Erythroblast (primary cell): ENCODE measurements around the gene SLC10A6.

Experiments
- GATA1 ChIP-seq: IDR thresholded peaks from 2 replicates; pipeline ENCODE4 v1.6.1; 2011; ENCODE audit warnings: low read depth, mild to moderate bottlenecking, control low read depth, low read length, moderate library complexity
- POLR2A ChIP-seq: IDR thresholded peaks from 2 replicates; pipeline ENCODE4 v1.6.1; 2011; ENCODE audit warnings: mild to moderate bottlenecking, low read length

GRCh38 chr4:86822136-86822535, 27.0 kb downstream of the SLC10A6 start:
- no peak for TF ChIP-seq POLR2A
- no peak for TF ChIP-seq GATA1
